K562 (cell line): ENCODE data around the gene ZCCHC24. TPM values are rescaled to one million over a fixed set of nuclear protein-coding genes. Genes with fewer than 3 reads are reported as not detected.
"Not testable (repeated sequence)": the region's sequence is repeated elsewhere in the genome, so short reads cannot be mapped to it uniquely, and the experiment has no call there.

Experiments used
- ATAC-seq: fragments of 200-7000 bp; cut with Tn5 transposase; 3 replicates; pipeline ENCODE4 v1.9.1; 2020; ENCODE audit warnings: moderate library complexity
- BruUV-seq: library from RNA; stranded (reverse); fragments of 400-500 nt; replicated peaks from 2 replicates; lab custom pipeline; 2021; lab: Mats Ljungman, UMichigan
- CTCF ChIA-PET: fragments of 300-600 bp; formaldehyde crosslinking; extraction: SDS; loops from one replicate; lab custom pipeline; 2021; ENCODE audit warnings: low intra/inter-chr PET ratio; lab: Yijun Ruan, JAX
- POLR2A ChIA-PET: fragments of 300-600, 350-650 bp; sonication (Branson Sonifier 250); formaldehyde crosslinking; extraction: SDS; loops from one replicate; lab custom pipeline; 2021; ENCODE audit warnings: antibody characterized with exemption, inconsistent platforms; lab: Yijun Ruan, JAX
- DNase-seq, 4 experiments: peaks; one replicate each; pipeline versions ENCODE4 v3.0.0 to v3.0.0-alpha.2; 2011 to 2018; ENCODE audit warnings: low spot score in 3 of 4, mixed read lengths in 3 of 4; ENCODE audit errors: extremely low read depth in 1 of 4
- FAIRE-seq: peaks from 2 replicates; lab custom pipeline; 2011; peaks lifted over from hg19 to GRCh38; lab: Jason Lieb, UNC
- H2AFZ ChIP-seq: 2 replicates; pipeline ENCODE4 v1.6.0; 2011; ENCODE audit warnings: low read depth, low read length, control low read depth, inconsistent platforms
- H3K27ac ChIP-seq: fragments of 200-600 bp; 3 replicates; pipeline ENCODE4 v1.8.0; 2011; ENCODE audit warnings: low read depth, mild to moderate bottlenecking, control low read depth, inconsistent platforms, low read length, moderate library complexity, mixed read lengths; ENCODE audit errors: extremely low read depth
- H3K27me3 ChIP-seq, 2 experiments: fragments of 300-600 bp in 1 of 2; 2 replicates in 1 of 2; 3 replicates in 1 of 2; pipeline versions ENCODE4 v1.6.0 to v1.8.0; 2011; ENCODE audit warnings: inconsistent platforms in 2 of 2, low read length in 2 of 2, mild to moderate bottlenecking in 1 of 2, mixed read lengths in 1 of 2, moderate library complexity in 1 of 2; ENCODE audit not compliant: control insufficient read depth in 2 of 2, insufficient read depth in 2 of 2
- H3K36me3 ChIP-seq: fragments of 300-600 bp; 3 replicates; pipeline ENCODE4 v1.8.0; 2011; ENCODE audit warnings: mild to moderate bottlenecking, low read length, inconsistent platforms; ENCODE audit not compliant: control insufficient read depth, insufficient read depth
- H3K4me1 ChIP-seq, 2 experiments: fragments of 200-600 bp in 1 of 2; replicated peaks in 1 of 2; 2 replicates in 1 of 2; 3 replicates in 1 of 2; pipeline versions ENCODE4 v1.5.1 to v1.8.0; 2011; ENCODE audit warnings: inconsistent platforms in 2 of 2, low read length in 2 of 2, mild to moderate bottlenecking in 1 of 2, mixed read lengths in 1 of 2, moderate library complexity in 1 of 2; ENCODE audit not compliant: control insufficient read depth in 2 of 2, insufficient read depth in 2 of 2
- H3K4me2 ChIP-seq: 2 replicates; pipeline ENCODE4 v1.6.1; 2011; ENCODE audit warnings: low read length, control low read depth, inconsistent platforms, mixed read lengths; ENCODE audit not compliant: insufficient read depth
- H3K4me3 ChIP-seq: fragments of 200-600 bp; sonication (generic), shearing (Covaris generic); 2 replicates; pipeline ENCODE4 v1.5.1; 2016; ENCODE audit warnings: control low read depth, inconsistent platforms
- H3K79me2 ChIP-seq: fragments of 200-600 bp; 3 replicates; pipeline ENCODE4 v1.8.0; 2011; ENCODE audit warnings: low read length, inconsistent platforms; ENCODE audit not compliant: control insufficient read depth, insufficient read depth
- H3K9ac ChIP-seq, 2 experiments: 2 replicates each; pipeline versions ENCODE4 v1.6.0 to v1.6.1; 2011; ENCODE audit warnings: low read depth in 2 of 2, low read length in 2 of 2, control low read depth in 1 of 2, inconsistent platforms in 1 of 2, mild to moderate bottlenecking in 1 of 2, mixed read lengths in 1 of 2; ENCODE audit not compliant: insufficient read depth in 1 of 2
- H3K9me1 ChIP-seq: one replicate; pipeline ENCODE4 v1.6.0; 2011; ENCODE audit warnings: inconsistent platforms, mild to moderate bottlenecking, low read length, moderate library complexity; ENCODE audit not compliant: control insufficient read depth, insufficient read depth
- H3K9me3 ChIP-seq: replicated peaks from 2 replicates; pipeline ENCODE4 v1.5.1; 2011; ENCODE audit warnings: low read depth, low read length, inconsistent platforms; ENCODE audit not compliant: control insufficient read depth, insufficient read depth
- H4K20me1 ChIP-seq: replicated peaks from 2 replicates; pipeline ENCODE4 v1.6.1; 2011; ENCODE audit warnings: low read length, inconsistent platforms, mixed read lengths; ENCODE audit not compliant: control insufficient read depth, insufficient read depth
- ETS2 ChIP-seq: IDR thresholded peaks from 2 replicates; pipeline ENCODE4 v1.6.1; 2016; ENCODE audit warnings: borderline replicate concordance, missing genetic modification characterization, mild to moderate bottlenecking, moderate library complexity, missing compliant biosample characterization; ENCODE audit not compliant: poor library complexity, severe bottlenecking
- HNRNPLL ChIP-seq: fragments of 200-400 bp; formaldehyde crosslinking; IDR thresholded peaks from 2 replicates; pipeline ENCODE4 v1.6.1; 2017; ENCODE audit warnings: low read length, low read depth, mild to moderate bottlenecking; ENCODE audit not compliant: poor library complexity, severe bottlenecking
- NCOA6 ChIP-seq: fragments of 450-650 bp; IDR thresholded peaks from 2 replicates; pipeline ENCODE4 v1.6.1; 2017; ENCODE audit warnings: mild to moderate bottlenecking
- RCOR1 ChIP-seq, 2 experiments: IDR thresholded peaks; 2 replicates each; pipeline ENCODE4 v1.6.1; 2012; ENCODE audit warnings: low read depth in 2 of 2, low read length in 2 of 2, borderline replicate concordance in 1 of 2, improper control_type of control experiment in 1 of 2
- TFE3 ChIP-seq: fragments of 450-650 bp; formaldehyde crosslinking; IDR thresholded peaks from 2 replicates; pipeline ENCODE4 v1.4.0; 2020; ENCODE audit warnings: mild to moderate bottlenecking, mixed read lengths
- ZNF766 ChIP-seq: fragments of 200-800 bp; sonication (Bioruptor generic); conservative IDR thresholded peaks from 2 replicates; pipeline ENCODE4 v1.6.1; 2016; ENCODE audit warnings: missing genetic modification characterization, missing compliant biosample characterization
- WGBS: fragments of 100-300 bp; shearing (Covaris generic); methylation state at CpG from one replicate; pipeline ENCODE4 v1.1.6; 2016; ENCODE audit warnings: low coverage, mixed read lengths; ENCODE audit not compliant: insufficient coverage; ENCODE audit errors: missing lambda C conversion rate; 5-methylcytosine and 5-hydroxymethylcytosine counted together
- in situ Hi-C: fragments of 300-500 bp; cut with MboI; formaldehyde crosslinking; loops from 4 replicates; pipeline ENCODE4 v1.15.0; 2018; ENCODE audit warnings: inconsistent platforms, mixed read lengths
- intact Hi-C: fragments of 100-400 bp; cut with micrococcal nuclease; formaldehyde crosslinking; loops from 2 replicates; pipeline ENCODE4 v1.14.2; 2022
- polyA plus RNA-seq, 8 experiments: library from polyadenylated mRNA; depleted of rRNA in 4 of 8; stranded (reverse) in 5 of 8; unstranded in 3 of 8; fragments of >200 nt; fragmentation: Nextera tagmentation in 2 of 8; fragmentation: Illumina TruSeq in 1 of 8; extraction: Ambion mirVana in 2 of 8; extraction: Trizol in 1 of 8; gene quantifications; 2 replicates each; pipeline versions ENCODE4 v1.2.1 to v1.2.3, GENCODE V29; 2011 to 2014; ENCODE audit warnings: inconsistent platforms in 1 of 8, missing spikeins in 1 of 8
- total RNA-seq, 7 experiments: library from RNA; depleted of rRNA in 6 of 7; stranded (reverse); fragments of >200 nt in 6 of 7; fragmentation: Illumina TruSeq in 2 of 7; extraction: Trizol in 2 of 7; gene quantifications; 2 replicates each; pipeline versions ENCODE4 v1.2.1 to v1.2.3, GENCODE V29; 2011 to 2021; ENCODE audit warnings: low replicate concordance in 1 of 7

ZCCHC24 gene
- total and polyA plus RNA-seq, 9 of the 15 experiments (the other 6 are each of a cell fraction or from before 2014, with no cell fraction given): 0.84 to 11.0 (median 4.6) TPM

GRCh38 chr10:79447911-79448731 is 2.7 kb upstream of the ZCCHC24 start:
- H3K9me1 ChIP-seq: no peaks in the 10 kb centered on the region
- H3K4me1 ChIP-seq: peaks cover 46 to 47% of the 10 kb centered on the region in 2 experiments
- TF ChIP-seq TFE3 (CRISPR knock-in tag): no peak
- no peak for TF ChIP-seq RCOR1 (IDR thresholded peaks at IDR 0.05; ENCODE audit: borderline replicate concordance in 1 of 2, low read depth in 2 of 2, low read length in 2 of 2)
- TF ChIP-seq ZNF766 (CRISPR knock-in tag): no peak
- no peak for TF ChIP-seq HNRNPLL
- no peak for TF ChIP-seq NCOA6
- TF ChIP-seq ETS2 (tag): no peak
- H3K79me2 ChIP-seq: peaks cover 16% of the 10 kb centered on the region; the same call in 2 of the 3 replicates
- FAIRE-seq (no peak), DNase-seq (no peak), ATAC-seq (no peak)
- H3K9me3 ChIP-seq: no peaks in the 10 kb centered on the region
- no peak overlapping the region for H3K27ac ChIP-seq
- intact Hi-C loops: no loop called here
- in situ Hi-C loops: no loop called here
- no peaks in the 10 kb centered on the region; the same call in 1 of the 2 replicates for H4K20me1 ChIP-seq
- no peak overlapping the region for H2AFZ ChIP-seq
- H3K4me2 ChIP-seq: no peak overlapping the region
- no peaks in the 10 kb centered on the region for H3K36me3 ChIP-seq
- ChIA-PET CTCF (no interaction called here), POLR2A (interaction anchor here (0.8 to 1.2 kb wide), 4 partner anchors 8 to 14 kb away, joined by 3 to 4 read pairs (median 4); no protein-coding TSS in a partner anchor)
- no peak overlapping the region for H3K9ac ChIP-seq
- no TSS peak for BruUV-seq
- H3K4me3 ChIP-seq: no peak overlapping the region
- WGBS: 40% methylated on average over 5 of the region's 5 CpGs
- no peaks in the 10 kb centered on the region for H3K27me3 ChIP-seq

GRCh38 chr10:79447249-79447648 is 1.8 kb upstream of the ZCCHC24 start:
- WGBS: 83% methylated on average over 6 of the region's 6 CpGs
- peaks cover 41 to 48% of the 10 kb centered on the region in 2 experiments for H3K4me1 ChIP-seq
- H3K9me1 ChIP-seq, H3K9me3 ChIP-seq, BruUV-seq, H3K36me3 ChIP-seq, H3K27ac ChIP-seq, H3K4me3 ChIP-seq, CTCF ChIA-PET, DNase-seq, H3K9ac ChIP-seq, FAIRE-seq, H3K27me3 ChIP-seq, H4K20me1 ChIP-seq, in situ Hi-C loops, intact Hi-C loops, H2AFZ ChIP-seq, ATAC-seq: not testable (repeated sequence)
- peak overlapping the region; percentile 93; the same call in 1 of the 2 replicates for H3K4me2 ChIP-seq
- H3K79me2 ChIP-seq: peaks cover 16% of the 10 kb centered on the region; the same call in 2 of the 3 replicates
- POLR2A ChIA-PET: interaction anchor here (0.6 to 2.5 kb wide), 6 partner anchors 8 to 99 kb away, joined by 3 to 19 read pairs (median 6); no protein-coding TSS in a partner anchor
